ENCODE data around the gene ATL3.
"Not testable (repeated sequence)": the region's sequence is repeated elsewhere in the genome, so short reads cannot be mapped to it uniquely, and the experiment has no call there.

The ATL3 gene

DNA sequence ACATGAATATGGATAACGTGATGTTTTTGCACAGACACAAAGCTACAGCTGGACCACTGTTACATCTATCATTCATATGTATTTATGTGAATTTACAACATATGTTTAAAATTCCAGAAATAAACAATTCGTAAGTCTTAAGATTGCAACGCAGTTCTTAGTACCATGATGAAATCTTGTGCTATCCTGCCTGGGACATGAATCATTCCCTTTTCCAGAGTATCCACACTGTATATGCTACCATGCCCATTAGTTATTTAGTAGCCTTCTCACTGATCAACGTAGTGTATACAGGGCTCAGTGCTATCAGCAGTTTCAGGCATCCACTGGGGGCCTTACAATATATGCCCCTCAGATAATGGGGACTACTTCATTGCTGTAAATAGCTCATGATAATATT, 4.3 kb downstream of the ATL3 start:
- H3K27me3 ChIP-seq (ENCODE audit: control insufficient read depth, insufficient read depth, low read length, poor library complexity, severe bottlenecking): peaks cover 3% of the 10 kb centered on the region
- no peak overlapping the region for H3K27ac ChIP-seq (ENCODE audit: insufficient read depth, low read depth, low read length, poor library complexity, severe bottlenecking)
- no peaks in the 10 kb centered on the region for H3K9me3 ChIP-seq (ENCODE audit: control insufficient read depth, low read length)
- 88 to 94% methylated on average over 4 of the region's 4 CpGs for WGBS, 2 experiments
- H3K4me1 ChIP-seq (ENCODE audit: control insufficient read depth, insufficient read depth, low read length): no peaks in the 10 kb centered on the region
- no peaks in the 10 kb centered on the region for H3K36me3 ChIP-seq (ENCODE audit: control insufficient read depth, insufficient read depth, low read length)
- no peak overlapping the region for H3K4me3 ChIP-seq (ENCODE audit: insufficient read depth, low read depth, low read length)

DNA sequence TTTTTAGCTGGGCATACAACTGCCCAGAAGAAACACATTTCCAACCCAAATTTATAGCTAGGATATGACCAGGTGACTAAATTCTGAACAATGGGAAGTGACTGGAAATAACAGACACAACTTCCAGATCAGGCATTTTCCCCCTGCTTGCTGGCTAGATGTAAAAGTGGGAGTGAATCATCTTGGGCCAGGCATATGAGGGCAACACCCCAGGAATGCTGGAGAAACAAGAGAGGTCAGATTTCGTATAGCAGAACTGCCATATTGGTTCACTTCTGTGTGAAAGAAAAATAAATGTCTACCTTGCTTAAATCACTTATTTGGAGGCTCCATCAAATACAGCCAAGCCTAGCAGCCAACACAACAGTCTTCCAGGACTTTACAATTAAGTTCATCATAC, 7.4 kb downstream of the ATL3 start:
- Histone ChIP-seq H3K9me3 (ENCODE audit: control insufficient read depth, low read length) (no peaks in the 10 kb centered on the region), H3K4me3 (ENCODE audit: insufficient read depth, low read depth, low read length) (no peak overlapping the region), H3K36me3 (ENCODE audit: control insufficient read depth, insufficient read depth, low read length) (no peaks in the 10 kb centered on the region), H3K27ac (ENCODE audit: insufficient read depth, low read depth, low read length, poor library complexity, severe bottlenecking) (no peak overlapping the region), H3K4me1 (ENCODE audit: control insufficient read depth, insufficient read depth, low read length) (no peaks in the 10 kb centered on the region), H3K27me3 (ENCODE audit: control insufficient read depth, insufficient read depth, low read length, poor library complexity, severe bottlenecking) (no peaks in the 10 kb centered on the region)
- 0 to 11% methylated on average over 1 of the region's 1 CpG for WGBS, 2 experiments

DNA sequence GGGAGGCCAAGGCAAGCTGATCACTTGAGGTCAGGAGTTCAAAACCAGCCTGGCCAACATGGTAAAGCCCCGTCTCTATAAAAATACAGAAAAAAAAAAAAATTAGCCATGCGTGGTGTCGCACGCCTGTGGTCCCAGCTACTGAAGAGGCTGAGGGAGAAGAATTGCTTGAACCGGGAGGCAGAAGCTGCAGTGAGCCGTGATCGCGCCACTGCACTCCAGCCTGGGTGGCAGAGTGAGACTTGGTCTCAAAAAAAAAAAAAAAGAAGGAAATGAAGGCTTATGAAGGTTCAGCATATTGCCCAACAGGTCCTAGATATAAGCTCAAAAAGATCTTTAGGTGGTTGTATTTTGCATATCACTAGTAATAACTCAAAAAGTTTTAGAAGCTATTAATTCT, 10.2 kb downstream of the ATL3 start:
- H3K27me3 ChIP-seq (ENCODE audit: control insufficient read depth, insufficient read depth, low read length, poor library complexity, severe bottlenecking): no peaks in the 10 kb centered on the region
- no peak overlapping the region for H3K27ac ChIP-seq (ENCODE audit: insufficient read depth, low read depth, low read length, poor library complexity, severe bottlenecking)
- no peaks in the 10 kb centered on the region for H3K36me3 ChIP-seq (ENCODE audit: control insufficient read depth, insufficient read depth, low read length)
- 94 to 96% methylated on average over 8 of the region's 8 CpGs for WGBS, 2 experiments
- no peaks in the 10 kb centered on the region for H3K9me3 ChIP-seq (ENCODE audit: control insufficient read depth, low read length)
- H3K4me3 ChIP-seq (ENCODE audit: insufficient read depth, low read depth, low read length): no peak overlapping the region
- H3K4me1 ChIP-seq (ENCODE audit: control insufficient read depth, insufficient read depth, low read length): no peaks in the 10 kb centered on the region

DNA sequence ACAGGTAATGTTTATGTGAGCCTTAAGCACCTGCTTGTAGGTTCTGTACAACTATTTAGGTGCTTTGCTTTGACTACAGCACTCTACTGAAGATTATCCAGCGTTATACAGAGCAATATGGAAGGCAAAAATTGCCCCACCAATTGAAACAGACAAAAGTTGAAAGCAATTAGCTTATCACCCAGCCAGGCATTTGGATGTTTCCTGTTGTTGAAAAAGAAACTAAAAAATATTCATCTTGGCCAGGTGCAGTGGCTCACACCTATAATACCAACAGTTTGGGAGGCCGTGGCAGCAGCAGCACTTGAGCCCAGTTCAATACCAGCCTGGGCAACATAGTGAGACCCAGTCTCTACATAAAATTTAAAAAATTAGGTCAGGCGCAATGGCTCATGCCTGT, 18.5 kb downstream of the ATL3 start:
- Histone ChIP-seq H3K4me1 (ENCODE audit: control insufficient read depth, insufficient read depth, low read length) (no peaks in the 10 kb centered on the region), H3K27me3 (ENCODE audit: control insufficient read depth, insufficient read depth, low read length, poor library complexity, severe bottlenecking) (no peaks in the 10 kb centered on the region), H3K4me3 (ENCODE audit: insufficient read depth, low read depth, low read length) (no peak overlapping the region), H3K36me3 (ENCODE audit: control insufficient read depth, insufficient read depth, low read length) (no peaks in the 10 kb centered on the region), H3K9me3 (ENCODE audit: control insufficient read depth, low read length) (no peaks in the 10 kb centered on the region), H3K27ac (ENCODE audit: insufficient read depth, low read depth, low read length, poor library complexity, severe bottlenecking) (no peak overlapping the region)
- 94 to 95% methylated on average over 3 of the region's 3 CpGs for WGBS, 2 experiments

DNA sequence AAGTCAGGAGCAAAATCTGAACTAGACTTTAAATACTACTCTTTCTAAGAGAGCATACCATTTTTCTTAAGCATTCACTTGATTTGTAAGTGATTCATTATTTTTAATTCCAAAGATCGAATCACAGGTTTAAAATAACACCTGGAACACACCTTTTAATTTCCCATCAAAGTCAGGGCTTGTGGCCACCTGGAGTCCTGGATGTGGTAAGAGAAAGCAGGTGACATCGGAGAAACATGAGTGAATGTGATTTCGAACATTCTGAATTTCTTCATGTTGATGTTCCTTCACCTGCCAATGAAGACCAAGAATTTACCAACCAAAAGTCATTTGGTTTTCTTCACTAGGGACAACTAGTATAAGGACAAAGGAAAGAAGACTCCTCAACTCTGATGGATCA, 28.0 kb downstream of the ATL3 start:
- Histone ChIP-seq H3K4me3 (ENCODE audit: insufficient read depth, low read depth, low read length) (no peak overlapping the region), H3K27me3 (ENCODE audit: control insufficient read depth, insufficient read depth, low read length, poor library complexity, severe bottlenecking) (no peaks in the 10 kb centered on the region), H3K9me3 (ENCODE audit: control insufficient read depth, low read length) (no peaks in the 10 kb centered on the region), H3K36me3 (ENCODE audit: control insufficient read depth, insufficient read depth, low read length) (no peaks in the 10 kb centered on the region), H3K4me1 (ENCODE audit: control insufficient read depth, insufficient read depth, low read length) (no peaks in the 10 kb centered on the region), H3K27ac (ENCODE audit: insufficient read depth, low read depth, low read length, poor library complexity, severe bottlenecking) (no peak overlapping the region)
- WGBS, 2 experiments: 96% methylated on average over 3 of the region's 3 CpGs

DNA sequence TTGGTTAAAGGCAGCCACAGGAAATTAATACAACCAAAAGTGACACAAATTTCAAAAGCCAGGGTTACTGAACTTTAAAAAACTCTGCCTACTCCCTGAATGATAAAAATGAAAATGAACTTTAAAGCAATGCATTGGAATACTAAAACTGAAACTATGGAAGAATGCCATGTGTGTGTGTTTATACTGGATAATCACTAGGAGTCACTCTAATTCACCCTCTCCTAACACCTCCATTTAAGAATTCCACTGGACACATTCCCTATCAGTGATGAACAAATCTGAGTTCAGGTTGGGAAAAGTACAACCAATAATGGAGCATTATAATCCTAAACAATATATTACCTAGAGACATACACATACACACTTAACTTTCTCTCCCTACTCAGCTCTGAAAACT, 29.4 kb downstream of the ATL3 start:
- Histone ChIP-seq H3K27ac (ENCODE audit: insufficient read depth, low read depth, low read length, poor library complexity, severe bottlenecking) (no peak overlapping the region), H3K4me1 (ENCODE audit: control insufficient read depth, insufficient read depth, low read length) (no peaks in the 10 kb centered on the region), H3K4me3 (ENCODE audit: insufficient read depth, low read depth, low read length) (no peak overlapping the region), H3K36me3 (ENCODE audit: control insufficient read depth, insufficient read depth, low read length) (no peaks in the 10 kb centered on the region), H3K27me3 (ENCODE audit: control insufficient read depth, insufficient read depth, low read length, poor library complexity, severe bottlenecking) (no peaks in the 10 kb centered on the region), H3K9me3 (ENCODE audit: control insufficient read depth, low read length) (no peaks in the 10 kb centered on the region)

DNA sequence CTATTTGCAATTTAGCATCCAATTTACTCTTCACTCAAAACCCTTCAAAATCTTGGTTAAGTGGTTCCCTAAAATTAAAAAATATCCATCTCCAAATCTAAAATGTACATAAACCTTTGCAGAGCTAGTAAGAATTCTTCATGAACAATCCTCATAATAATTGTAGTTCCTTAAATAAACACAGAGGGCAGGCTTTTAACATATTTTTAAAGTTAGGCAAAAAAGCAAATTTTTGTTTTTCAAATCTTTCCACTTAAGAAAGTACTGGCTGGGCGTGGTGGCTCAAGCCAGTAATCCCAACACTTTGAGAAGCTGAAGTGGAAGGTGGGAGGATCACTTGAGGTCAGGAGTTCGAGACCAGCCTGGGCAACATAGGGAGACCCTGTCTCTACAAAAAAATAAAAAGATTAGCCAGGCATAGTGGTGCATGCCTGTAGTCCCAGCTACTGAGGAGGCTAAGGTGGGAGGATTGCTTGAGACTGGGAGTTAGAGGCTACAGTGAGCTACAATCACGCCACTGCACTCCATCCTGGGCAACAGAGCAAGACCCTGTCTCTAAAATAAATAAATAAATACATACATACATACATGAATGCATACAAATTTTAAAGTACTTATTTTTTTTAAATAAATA, 31.9 kb downstream of the ATL3 start:
- Histone ChIP-seq H3K36me3 (ENCODE audit: control insufficient read depth, insufficient read depth, low read length) (peaks cover 3% of the 10 kb centered on the region), H3K27me3 (ENCODE audit: control insufficient read depth, insufficient read depth, low read length, poor library complexity, severe bottlenecking) (no peaks in the 10 kb centered on the region), H3K4me3 (ENCODE audit: insufficient read depth, low read depth, low read length) (no peak overlapping the region), H3K9me3 (ENCODE audit: control insufficient read depth, low read length) (no peaks in the 10 kb centered on the region), H3K4me1 (ENCODE audit: control insufficient read depth, insufficient read depth, low read length) (no peaks in the 10 kb centered on the region), H3K27ac (ENCODE audit: insufficient read depth, low read depth, low read length, poor library complexity, severe bottlenecking) (no peak overlapping the region)
- 87 to 91% methylated on average over 2 to 3 of the region's 3 CpGs for WGBS, 2 experiments

DNA sequence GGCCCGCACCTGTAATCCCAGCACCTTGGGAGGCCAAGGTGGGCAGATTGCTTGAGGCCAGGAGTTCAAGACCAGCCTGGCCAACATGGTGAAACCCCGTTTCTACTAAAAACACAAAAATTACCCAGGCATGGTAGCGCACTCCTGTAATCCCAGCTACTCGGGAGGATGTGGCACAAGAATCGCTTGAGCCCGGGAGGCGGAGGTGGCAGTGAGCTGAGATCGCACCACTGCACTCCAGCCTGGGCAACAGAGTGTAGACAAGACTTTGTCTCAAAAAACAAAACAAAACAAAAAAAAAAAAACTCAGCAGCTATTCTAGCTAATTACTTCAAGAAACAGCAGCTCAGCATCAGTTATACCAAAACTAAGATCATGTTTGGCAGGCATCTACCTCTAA, 32.7 kb downstream of the ATL3 start:
- H3K9me3 ChIP-seq (ENCODE audit: control insufficient read depth, low read length); H3K27ac ChIP-seq (ENCODE audit: insufficient read depth, low read depth, low read length, poor library complexity, severe bottlenecking); H3K4me3 ChIP-seq (ENCODE audit: insufficient read depth, low read depth, low read length); H3K36me3 ChIP-seq (ENCODE audit: control insufficient read depth, insufficient read depth, low read length); H3K27me3 ChIP-seq (ENCODE audit: control insufficient read depth, insufficient read depth, low read length, poor library complexity, severe bottlenecking); H3K4me1 ChIP-seq (ENCODE audit: control insufficient read depth, insufficient read depth, low read length): not testable (repeated sequence)
- WGBS, 2 experiments: 92 to 95% methylated on average over 8 of the region's 8 CpGs

DNA sequence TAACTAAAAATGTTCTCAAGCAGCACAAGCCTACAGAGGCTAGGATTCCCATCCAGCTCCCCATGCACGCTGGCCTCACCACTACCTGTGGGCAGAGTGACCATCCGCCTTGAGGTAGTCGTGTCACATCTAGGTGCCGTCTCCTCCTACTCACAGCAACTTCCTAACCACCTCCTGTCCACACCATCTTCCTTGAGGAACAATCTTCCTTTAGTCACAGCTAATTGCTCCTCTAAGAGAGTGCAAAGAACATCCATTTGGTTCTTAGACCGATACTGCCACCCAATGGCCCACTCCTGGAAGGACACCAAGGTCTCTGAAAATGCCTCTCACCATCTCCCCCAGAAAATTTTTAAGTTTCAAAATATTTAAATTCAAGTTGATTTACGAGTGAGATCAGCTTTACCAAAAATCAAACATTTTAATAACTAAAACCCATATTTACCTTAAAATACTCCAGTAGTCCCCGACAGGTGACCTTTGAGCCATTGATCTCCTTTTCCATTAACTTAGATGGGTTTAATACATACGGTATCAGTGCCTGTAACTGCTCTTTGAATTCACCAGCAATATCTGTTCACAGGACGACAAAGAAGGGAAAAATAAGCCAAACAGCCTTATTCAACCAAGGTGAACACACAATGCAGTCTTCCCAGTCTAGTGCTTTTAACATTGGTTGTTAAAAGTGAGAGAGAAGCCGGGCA, 35.3 kb downstream of the ATL3 start:
- Histone ChIP-seq H3K4me1 (ENCODE audit: control insufficient read depth, insufficient read depth, low read length) (no peaks in the 10 kb centered on the region), H3K27ac (ENCODE audit: insufficient read depth, low read depth, low read length, poor library complexity, severe bottlenecking) (no peak overlapping the region), H3K4me3 (ENCODE audit: insufficient read depth, low read depth, low read length) (no peak overlapping the region), H3K9me3 (ENCODE audit: control insufficient read depth, low read length) (no peaks in the 10 kb centered on the region), H3K27me3 (ENCODE audit: control insufficient read depth, insufficient read depth, low read length, poor library complexity, severe bottlenecking) (no peaks in the 10 kb centered on the region), H3K36me3 (ENCODE audit: control insufficient read depth, insufficient read depth, low read length) (peaks cover 9% of the 10 kb centered on the region)
- 60 to 62% methylated on average over 10 of the region's 10 CpGs for WGBS, 2 experiments

DNA sequence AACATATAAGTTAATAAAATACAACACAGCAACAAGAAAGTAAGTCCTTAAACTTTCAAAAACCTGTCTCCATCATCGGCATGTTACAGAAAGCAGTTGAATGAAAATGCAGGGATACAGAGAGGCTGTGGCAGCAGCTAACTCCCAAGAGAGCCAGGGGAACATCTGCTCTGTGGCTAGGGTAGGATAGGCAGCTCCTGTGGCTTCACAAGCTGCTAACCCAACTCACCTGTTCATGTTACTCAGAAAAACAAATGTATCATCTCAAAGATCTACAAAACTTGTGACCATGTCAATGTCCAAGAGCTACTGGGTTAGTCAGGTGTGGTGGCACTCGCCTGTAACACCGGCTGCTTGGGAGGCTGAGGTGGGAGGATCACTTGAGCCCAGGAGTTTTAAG, 41.8 kb downstream of the ATL3 start:
- Histone ChIP-seq H3K27ac (ENCODE audit: insufficient read depth, low read depth, low read length, poor library complexity, severe bottlenecking) (no peak overlapping the region), H3K36me3 (ENCODE audit: control insufficient read depth, insufficient read depth, low read length) (peaks cover 15% of the 10 kb centered on the region), H3K4me1 (ENCODE audit: control insufficient read depth, insufficient read depth, low read length) (no peaks in the 10 kb centered on the region), H3K4me3 (ENCODE audit: insufficient read depth, low read depth, low read length) (no peak overlapping the region), H3K27me3 (ENCODE audit: control insufficient read depth, insufficient read depth, low read length, poor library complexity, severe bottlenecking) (no peaks in the 10 kb centered on the region), H3K9me3 (ENCODE audit: control insufficient read depth, low read length) (no peaks in the 10 kb centered on the region)
- 96 to 97% methylated on average over 3 of the region's 3 CpGs for WGBS, 2 experiments

All from ectodermal cell (in vitro differentiated cells).